ENCODE measurements around the gene PALD1.
A peak's percentile ranks its signal among the peaks of the same experiment; 100 is the strongest.

The PALD1 gene

DNA sequence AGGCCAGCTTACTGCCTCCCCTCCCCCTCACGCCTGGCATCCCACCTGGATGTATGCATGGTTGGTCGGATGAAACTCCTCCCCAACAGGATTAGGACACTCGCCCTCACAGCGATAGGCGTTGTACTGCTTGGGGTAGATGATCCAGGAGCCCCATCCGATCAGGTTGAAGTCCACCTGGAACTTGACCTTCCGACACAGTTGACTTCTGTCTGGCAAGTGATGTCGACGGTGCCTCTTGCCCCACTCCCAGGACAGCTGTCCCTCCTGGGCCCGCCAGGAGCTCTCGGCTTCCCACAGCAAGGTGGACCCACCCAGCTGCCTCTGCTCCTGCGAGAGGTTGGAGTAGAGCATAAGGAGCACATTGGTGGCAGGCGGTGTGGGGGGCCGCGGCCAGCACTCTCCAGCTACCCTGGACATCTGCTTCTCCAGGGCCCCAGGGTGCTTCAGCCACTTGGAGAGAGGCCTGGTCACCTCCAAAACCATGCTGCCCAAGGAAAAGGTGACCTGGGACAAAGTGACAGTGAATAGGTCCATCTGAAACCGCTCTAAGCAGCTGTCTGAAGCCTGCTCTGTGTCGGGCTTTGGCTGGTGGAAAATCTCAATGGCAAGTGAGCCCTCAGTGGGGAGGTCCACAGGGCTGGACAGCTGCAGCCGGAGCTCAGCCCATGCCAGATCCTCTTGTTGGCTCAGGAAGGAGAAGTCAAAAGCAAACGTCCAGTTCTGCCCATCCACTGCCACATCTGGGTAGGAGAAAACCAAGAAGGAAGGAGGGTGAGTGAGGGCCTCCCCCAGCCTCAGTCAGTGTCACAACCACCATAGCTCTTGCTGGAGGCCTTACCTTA lies 43.1 kb upstream of the PALD1 start:
- TF ChIP-seq, protein P1, sequence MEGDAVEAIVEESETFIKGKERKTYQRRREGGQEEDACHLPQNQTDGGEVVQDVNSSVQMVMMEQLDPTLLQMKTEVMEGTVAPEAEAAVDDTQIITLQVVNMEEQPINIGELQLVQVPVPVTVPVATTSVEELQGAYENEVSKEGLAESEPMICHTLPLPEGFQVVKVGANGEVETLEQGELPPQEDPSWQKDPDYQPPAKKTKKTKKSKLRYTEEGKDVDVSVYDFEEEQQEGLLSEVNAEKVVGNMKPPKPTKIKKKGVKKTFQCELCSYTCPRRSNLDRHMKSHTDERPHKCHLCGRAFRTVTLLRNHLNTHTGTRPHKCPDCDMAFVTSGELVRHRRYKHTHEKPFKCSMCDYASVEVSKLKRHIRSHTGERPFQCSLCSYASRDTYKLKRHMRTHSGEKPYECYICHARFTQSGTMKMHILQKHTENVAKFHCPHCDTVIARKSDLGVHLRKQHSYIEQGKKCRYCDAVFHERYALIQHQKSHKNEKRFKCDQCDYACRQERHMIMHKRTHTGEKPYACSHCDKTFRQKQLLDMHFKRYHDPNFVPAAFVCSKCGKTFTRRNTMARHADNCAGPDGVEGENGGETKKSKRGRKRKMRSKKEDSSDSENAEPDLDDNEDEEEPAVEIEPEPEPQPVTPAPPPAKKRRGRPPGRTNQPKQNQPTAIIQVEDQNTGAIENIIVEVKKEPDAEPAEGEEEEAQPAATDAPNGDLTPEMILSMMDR (IDR thresholded peaks at IDR 0.05) = no peak
- Histone ChIP-seq H3K4me3 (no peak overlapping the region), H3K27ac (no peak overlapping the region)
- DNase-seq (ENCODE audit: low spot score) = no peak

DNA sequence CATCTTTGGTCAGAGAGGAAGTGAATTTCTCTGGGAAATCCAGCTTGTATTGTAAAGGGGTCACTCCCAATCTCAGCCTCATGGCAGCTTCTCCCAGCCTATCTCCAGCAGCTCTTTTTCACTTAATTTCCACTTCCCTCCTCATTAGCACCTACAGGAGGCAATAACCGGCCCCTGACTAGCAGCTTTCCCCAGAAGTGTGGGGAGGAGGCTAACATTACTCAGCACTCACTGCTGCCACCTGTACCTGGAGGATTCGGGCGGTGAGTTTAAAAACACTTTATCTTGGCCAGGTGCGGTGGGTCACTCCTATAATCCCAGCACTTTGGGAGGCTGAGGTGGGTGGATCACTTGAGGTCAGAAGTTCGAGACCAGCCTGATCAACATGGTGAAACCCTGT lies 40.8 kb upstream of the PALD1 start:
- Histone ChIP-seq H3K4me3 (no peak overlapping the region), H3K27ac (no peak overlapping the region)
- TF ChIP-seq, protein P1 (IDR thresholded peaks at IDR 0.05) = no peak
- no peak for DNase-seq (ENCODE audit: low spot score)

GRCh38 chr10:70440296-70441160 lies 38.0 kb upstream of the PALD1 start:
- no peak for DNase-seq (ENCODE audit: low spot score)
- TF ChIP-seq, protein P1 (IDR thresholded peaks at IDR 0.05) = no peak
- no peak overlapping the region for H3K27ac ChIP-seq
- peak overlapping the region; percentile 65 for H3K4me3 ChIP-seq

DNA sequence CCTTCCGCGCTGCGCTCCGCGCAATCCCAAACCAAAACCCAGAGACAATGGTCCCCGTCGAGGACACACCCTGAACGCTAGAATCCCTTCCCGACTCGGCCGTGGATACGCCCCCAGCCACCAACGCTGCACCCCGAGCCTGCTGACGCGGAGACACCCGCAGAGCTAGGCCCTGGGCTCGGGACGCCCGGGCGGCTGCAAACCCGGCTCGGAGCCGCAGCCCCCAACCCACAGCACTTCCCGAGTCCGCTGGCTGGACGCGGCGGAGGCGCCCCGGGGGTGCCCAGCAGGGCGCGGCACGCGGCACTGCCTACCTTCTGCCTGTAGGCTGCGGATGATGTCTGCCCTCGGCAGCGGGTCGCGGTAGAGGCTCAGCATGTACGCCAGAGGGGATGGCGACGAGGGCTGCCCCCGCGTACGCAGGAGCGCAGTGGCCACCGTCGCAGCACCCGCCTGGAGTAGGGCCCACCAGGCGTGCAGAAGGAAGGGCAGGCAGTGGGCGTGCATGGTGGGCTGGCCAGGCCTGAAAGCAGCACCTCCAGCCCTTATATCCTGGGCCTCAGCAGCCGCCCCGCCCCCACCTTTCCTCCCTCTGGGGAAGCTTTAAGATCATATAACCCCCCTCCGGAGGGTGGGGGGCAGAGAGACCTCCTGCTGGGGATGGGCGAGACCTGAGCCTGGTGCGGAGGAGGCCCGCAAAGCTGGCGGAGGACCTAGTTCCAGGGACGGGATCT lies 37.2 kb upstream of the PALD1 start, which contains the start of gene NODAL:
TSS of gene NODAL (minus strand) at position 521 of the 734 bp plus-strand sequence. CDS start at position 507, 14 bp downstream.
- TF ChIP-seq, protein P1 (IDR thresholded peaks at IDR 0.05) = no peak

DNA sequence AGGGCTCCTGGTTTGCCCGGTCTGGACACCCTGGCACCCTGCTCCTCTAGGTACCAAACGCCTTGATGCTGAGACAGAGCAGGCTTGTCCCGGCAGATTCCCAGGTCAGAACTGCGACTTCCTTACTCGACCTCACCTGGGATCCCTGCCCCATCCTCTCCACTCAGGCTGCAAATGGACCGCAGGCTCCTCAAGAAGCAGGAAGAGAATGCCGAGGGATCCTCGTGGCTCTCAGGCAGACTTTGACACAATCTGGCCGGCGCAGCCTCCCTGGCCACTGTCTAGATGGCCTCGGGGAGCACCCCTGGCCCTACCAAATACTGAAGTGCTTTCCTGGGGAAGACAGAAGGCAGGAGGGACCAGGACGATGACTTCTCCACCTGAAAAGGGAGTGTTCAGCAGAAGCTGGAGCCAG lies 36.7 kb upstream of the PALD1 start:
- DNase-seq (ENCODE audit: low spot score) = no peak
- TF ChIP-seq, protein P1 (IDR thresholded peaks at IDR 0.05) = no peak

More for the DNA sequence above, 37.2 kb upstream of the PALD1 start, which contains the start of gene NODAL:
- H3K4me3 ChIP-seq = peak within 1 kb of the TSS; percentile 65
- no peak for DNase-seq (ENCODE audit: low spot score)
- no peak within 1 kb of the TSS for H3K27ac ChIP-seq

DNA sequence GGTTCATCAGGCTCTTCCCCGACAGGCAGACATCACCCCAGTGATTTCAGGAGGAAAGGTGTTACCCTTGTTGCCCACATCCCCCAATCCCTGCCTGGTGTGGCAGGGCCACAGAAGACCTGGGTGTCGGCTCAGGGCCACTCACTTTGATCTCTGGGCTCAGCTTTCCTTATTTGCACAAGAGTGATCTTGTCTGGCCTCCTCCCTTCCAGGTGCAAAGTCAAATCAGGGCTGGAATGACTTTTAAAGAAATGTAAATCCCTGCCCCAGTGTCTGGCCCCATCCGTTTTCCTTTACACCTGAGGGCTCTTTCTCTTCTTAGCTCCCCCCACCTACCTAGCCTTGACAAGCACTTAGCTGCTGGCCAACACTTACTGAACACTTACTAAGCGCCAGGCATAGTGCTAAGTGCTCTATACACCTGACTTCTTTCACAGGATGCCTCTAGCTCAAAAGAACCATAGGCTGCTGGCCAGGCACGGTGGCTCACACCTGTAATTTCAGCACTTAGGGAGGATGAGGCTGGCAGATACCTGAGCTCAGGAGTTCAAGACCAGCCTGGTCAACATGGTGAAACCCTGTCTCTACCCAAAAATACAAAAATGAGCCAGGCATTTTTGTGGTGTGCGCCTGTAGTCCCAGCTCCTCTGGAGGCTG lies 36.1 kb upstream of the PALD1 start:
- TF ChIP-seq, protein P1 (IDR thresholded peaks at IDR 0.05) = no peak
- no peak for DNase-seq (ENCODE audit: low spot score)
- no peak overlapping the region for H3K27ac ChIP-seq
- no peak overlapping the region for H3K4me3 ChIP-seq

More for the DNA sequence above, 36.7 kb upstream of the PALD1 start:
- H3K4me3 ChIP-seq = no peak overlapping the region
- H3K27ac ChIP-seq = no peak overlapping the region

All from coronary artery (tissue), 2 donors.